Activated CD8-positive, alpha-beta T cell treated with anti-CD3 and anti-CD28 coated beads for 36 hours (primary cell): ENCODE results near the gene UCHL1. TPM values are rescaled to one million over a fixed set of nuclear protein-coding genes. Genes with fewer than 3 reads are reported as not detected.

ENCODE experiments used
- ATAC-seq: fragments of 200-7000 bp; cut with Tn5 transposase; one replicate; pipeline ENCODE4 v1.10.0; 2021; ENCODE audit warnings: mild to moderate bottlenecking, moderate library complexity
- CTCF ChIA-PET: fragments of 350-600 bp; sonication (Branson Sonifier 250); formaldehyde crosslinking; loops from one replicate; lab custom pipeline; 2021; ENCODE audit warnings: antibody characterized with exemption; lab: Charles Lee
- POLR2A ChIA-PET: fragments of 350-600 bp; sonication (Branson Sonifier 250); formaldehyde crosslinking; loops from one replicate; lab custom pipeline; 2021; ENCODE audit warnings: antibody characterized with exemption; lab: Charles Lee
- DNase-seq: peaks from one replicate; pipeline ENCODE4 v3.0.0-alpha.2; 2020
- H3K27ac Mint-ChIP-seq: one replicate; pipeline ENCODE4 v1.8.0; 2021; ENCODE audit warnings: mild to moderate bottlenecking, mixed read lengths
- H3K27me3 Mint-ChIP-seq: one replicate; pipeline ENCODE4 v1.8.0; 2021; ENCODE audit warnings: mixed read lengths
- H3K36me3 Mint-ChIP-seq: one replicate; pipeline ENCODE4 v1.8.0; 2021; ENCODE audit warnings: low read depth, mixed read lengths
- H3K4me1 Mint-ChIP-seq: one replicate; pipeline ENCODE4 v1.8.0; 2021; ENCODE audit warnings: low read depth, mixed read lengths
- H3K4me3 Mint-ChIP-seq: one replicate; pipeline ENCODE4 v1.8.0; 2021; ENCODE audit warnings: mild to moderate bottlenecking, moderate library complexity, mixed read lengths
- H3K9me3 Mint-ChIP-seq: one replicate; pipeline ENCODE4 v1.8.0; 2021; ENCODE audit warnings: mixed read lengths
- CTCF ChIP-seq: fragments of 200-600 bp; IDR thresholded peaks from one replicate; pipeline ENCODE4 v1.8.0; 2022; ENCODE audit warnings: antibody characterized with exemption, mild to moderate bottlenecking
- intact Hi-C: fragments of 100-400 bp; cut with micrococcal nuclease; formaldehyde crosslinking; loops from one replicate; pipeline ENCODE4 v1.10.0; 2022
- total RNA-seq, 2 experiments: library from RNA; stranded (reverse); gene quantifications; one replicate each; pipeline ENCODE4 v1.2.3, GENCODE V29; 2021

UCHL1 gene
- total RNA-seq, 2 experiments from 2014 or later: 2.5 to 3.0 TPM

GRCh38 chr4:41290479-41290878 lies 33.8 kb downstream of the UCHL1 start:
- intact Hi-C loops: no loop called here
- no peaks in the 10 kb centered on the region for H3K27me3 Mint-ChIP-seq
- ATAC-seq: no peak

GRCh38 chr4:41294445-41295062 lies 37.8 kb downstream of the UCHL1 start:
- POLR2A ChIA-PET: no interaction called here
- H3K4me1 Mint-ChIP-seq: no peaks in the 10 kb centered on the region
- no peak for DNase-seq

More at GRCh38 chr4:41290479-41290878, 33.8 kb downstream of the UCHL1 start:
- TF ChIP-seq CTCF: no peak
- Mint-ChIP-seq H3K4me3 (no peak overlapping the region), H3K36me3 (no peaks in the 10 kb centered on the region), H3K9me3 (peaks cover 2% of the 10 kb centered on the region), H3K27ac (no peak overlapping the region), H3K4me1 (no peaks in the 10 kb centered on the region)
- CTCF ChIA-PET: no interaction called here
- DNase-seq: no peak
- POLR2A ChIA-PET: no interaction called here

GRCh38 chr4:41296995-41297394 lies 40.3 kb downstream of the UCHL1 start:
- Mint-ChIP-seq H3K4me3 (no peak overlapping the region), H3K36me3 (no peaks in the 10 kb centered on the region), H3K27ac (no peak overlapping the region), H3K27me3 (no peaks in the 10 kb centered on the region), H3K4me1 (no peaks in the 10 kb centered on the region), H3K9me3 (peaks cover 2% of the 10 kb centered on the region)
- TF ChIP-seq CTCF: no peak
- ATAC-seq: no peak
- DNase-seq: no peak
- POLR2A ChIA-PET: no interaction called here
- intact Hi-C loops: no loop called here
- CTCF ChIA-PET: no interaction called here

More at GRCh38 chr4:41294445-41295062, 37.8 kb downstream of the UCHL1 start:
- no peaks in the 10 kb centered on the region for H3K27me3 Mint-ChIP-seq
- intact Hi-C loops: no loop called here
- TF ChIP-seq CTCF: no peak
- H3K36me3 Mint-ChIP-seq: no peaks in the 10 kb centered on the region
- H3K27ac Mint-ChIP-seq: no peak overlapping the region
- no peak for ATAC-seq
- no peak overlapping the region for H3K4me3 Mint-ChIP-seq
- CTCF ChIA-PET: interaction anchor here (1.2 to 1.3 kb wide), 2 partner anchors 28 to 367 kb away, joined by 3 to 4 read pairs; no protein-coding TSS in a partner anchor
- H3K9me3 Mint-ChIP-seq: peaks cover 2% of the 10 kb centered on the region

GRCh38 chr4:41297832-41298231 lies 41.1 kb downstream of the UCHL1 start:
- POLR2A ChIA-PET: no interaction called here
- H3K4me1 Mint-ChIP-seq: no peaks in the 10 kb centered on the region
- intact Hi-C loops: no loop called here
- CTCF ChIA-PET: interaction anchor here (1.6 kb wide), 1 partner anchor 17 kb away, joined by 6 read pairs; no protein-coding TSS in a partner anchor
- no peaks in the 10 kb centered on the region for H3K36me3 Mint-ChIP-seq
- no peak overlapping the region for H3K4me3 Mint-ChIP-seq
- H3K27me3 Mint-ChIP-seq: no peaks in the 10 kb centered on the region
- peaks cover 2% of the 10 kb centered on the region for H3K9me3 Mint-ChIP-seq
- ATAC-seq (no peak), DNase-seq (no peak)
- H3K27ac Mint-ChIP-seq: no peak overlapping the region
- TF ChIP-seq CTCF: no peak

GRCh38 chr4:41299486-41299885 lies 42.8 kb downstream of the UCHL1 start:
- ATAC-seq: no peak
- ChIA-PET CTCF (no interaction called here), POLR2A (no interaction called here)
- H3K27ac Mint-ChIP-seq: no peak overlapping the region
- no peak for DNase-seq
- no peak for TF ChIP-seq CTCF
- H3K9me3 Mint-ChIP-seq: no peaks in the 10 kb centered on the region
- intact Hi-C loops: no loop called here
- H3K4me3 Mint-ChIP-seq: no peak overlapping the region
- H3K36me3 Mint-ChIP-seq: no peaks in the 10 kb centered on the region
- peaks cover 3% of the 10 kb centered on the region for H3K27me3 Mint-ChIP-seq
- H3K4me1 Mint-ChIP-seq: no peaks in the 10 kb centered on the region
